HEK293 (cell line): ENCODE data around the gene LDAF1.
"Not testable (repeated sequence)": the region's sequence is repeated elsewhere in the genome, so short reads cannot be mapped to it uniquely, and the experiment has no call there.

ENCODE experiments used
- CTCF ChIA-PET: fragments of 350-600 bp; formaldehyde crosslinking; extraction: SDS; loops from one replicate; lab custom pipeline; 2021; ENCODE audit warnings: antibody characterized with exemption; lab: Yijun Ruan, JAX
- POLR2A ChIA-PET: fragments of 300-600 bp; formaldehyde crosslinking; extraction: SDS; loops from one replicate; lab custom pipeline; 2020; ENCODE audit warnings: antibody characterized with exemption, inconsistent platforms; lab: Yijun Ruan, JAX
- H3K27ac ChIP-seq: fragments of 200-500 bp; sonication (Bioruptor generic); 2 replicates; pipeline ENCODE4 v1.5.1; 2014; ENCODE audit warnings: low read depth, low read length, control low read depth, inconsistent platforms; ENCODE audit errors: extremely low read depth
- H3K36me3 ChIP-seq, 2 experiments: fragments of 200-500 bp in 1 of 2; sonication (Bioruptor generic) in 1 of 2; 1 replicate in 1 of 2; 2 replicates in 1 of 2; pipeline ENCODE4 v1.5.1; 2014 to 2017; ENCODE audit warnings: inconsistent platforms in 2 of 2, low read length in 2 of 2; ENCODE audit not compliant: control insufficient read depth in 2 of 2, insufficient read depth in 1 of 2
- H3K4me1 ChIP-seq: fragments of 200-500 bp; sonication (Bioruptor generic); 2 replicates; pipeline ENCODE4 v1.5.1; 2014; ENCODE audit warnings: mild to moderate bottlenecking, low read length, inconsistent platforms; ENCODE audit not compliant: control insufficient read depth, insufficient read depth
- H3K4me3 ChIP-seq: 2 replicates; pipeline ENCODE4 v1.5.1; 2011; ENCODE audit warnings: low read depth, mild to moderate bottlenecking, control low read depth, low read length, moderate library complexity
- H3K9me3 ChIP-seq: fragments of 200-500 bp; sonication (Bioruptor generic); 2 replicates; pipeline ENCODE4 v1.5.1; 2014; ENCODE audit warnings: low read depth, low read length, inconsistent platforms; ENCODE audit not compliant: control insufficient read depth, insufficient read depth
- EGR2 ChIP-seq: fragments of 450-650 bp; formaldehyde crosslinking; IDR thresholded peaks from 2 replicates; pipeline ENCODE4 v1.5.1; 2016; ENCODE audit warnings: low read depth, missing biosample characterization, missing genetic modification characterization
- IKZF3 ChIP-seq: fragments of 450-650 bp; IDR thresholded peaks from 2 replicates; pipeline ENCODE4 v1.5.0; 2018; ENCODE audit warnings: missing biosample characterization, mild to moderate bottlenecking, missing genetic modification characterization, moderate library complexity
- SALL2 ChIP-seq: fragments of 450-650 bp; formaldehyde crosslinking; IDR thresholded peaks from 2 replicates; pipeline ENCODE4 v1.5.0; 2017; ENCODE audit warnings: missing biosample characterization, mild to moderate bottlenecking, missing genetic modification characterization, borderline replicate concordance
- YY2 ChIP-seq: fragments of 450-650 bp; formaldehyde crosslinking; IDR thresholded peaks from 2 replicates; pipeline ENCODE4 v1.5.1; 2016; ENCODE audit warnings: missing biosample characterization, missing genetic modification characterization
- ZNF350 ChIP-seq: fragments of 450-650 bp; formaldehyde crosslinking; IDR thresholded peaks from 2 replicates; pipeline ENCODE4 v1.5.0; 2017; ENCODE audit warnings: missing biosample characterization, mild to moderate bottlenecking, missing genetic modification characterization
- ZNF433 ChIP-seq: fragments of 450-650 bp; formaldehyde crosslinking; IDR thresholded peaks from 2 replicates; pipeline ENCODE4 v1.5.1; 2016; ENCODE audit warnings: missing biosample characterization, missing genetic modification characterization, low read depth
- ZNF571 ChIP-seq: fragments of 450-650 bp; formaldehyde crosslinking; IDR thresholded peaks from 2 replicates; pipeline ENCODE4 v1.5.0; 2017; ENCODE audit warnings: missing biosample characterization, missing genetic modification characterization
- ZNF830 ChIP-seq: fragments of 450-650 bp; IDR thresholded peaks from 2 replicates; pipeline ENCODE4 v1.5.0; 2018; ENCODE audit warnings: missing biosample characterization, missing genetic modification characterization, low read depth, mild to moderate bottlenecking, moderate library complexity
- TF ChIP-seq, protein P1 (sequence below): fragments of 450-650 bp; formaldehyde crosslinking; IDR thresholded peaks from 2 replicates; pipeline ENCODE4 v1.5.1; 2017; ENCODE audit warnings: missing biosample characterization, missing genetic modification characterization
- TF ChIP-seq, protein P2 (sequence below): fragments of 450-650 bp; IDR thresholded peaks from 2 replicates; pipeline ENCODE4 v1.5.1; 2018; ENCODE audit warnings: missing biosample characterization, missing genetic modification characterization
- TF ChIP-seq, protein P3 (sequence below): fragments of 450-650 bp; formaldehyde crosslinking; IDR thresholded peaks from 2 replicates; pipeline ENCODE4; 2016; ENCODE audit warnings: missing biosample characterization, missing genetic modification characterization
- TF ChIP-seq, protein P4 (sequence below): fragments of 450-650 bp; formaldehyde crosslinking; IDR thresholded peaks from 2 replicates; pipeline ENCODE4 v1.5.1; 2017; ENCODE audit warnings: missing biosample characterization, missing genetic modification characterization
- TF ChIP-seq, protein P5 (sequence below): fragments of 450-650 bp; formaldehyde crosslinking; IDR thresholded peaks from 2 replicates; pipeline ENCODE4 v1.5.1; 2016; ENCODE audit warnings: missing biosample characterization, missing genetic modification characterization

The LDAF1 gene

DNA sequence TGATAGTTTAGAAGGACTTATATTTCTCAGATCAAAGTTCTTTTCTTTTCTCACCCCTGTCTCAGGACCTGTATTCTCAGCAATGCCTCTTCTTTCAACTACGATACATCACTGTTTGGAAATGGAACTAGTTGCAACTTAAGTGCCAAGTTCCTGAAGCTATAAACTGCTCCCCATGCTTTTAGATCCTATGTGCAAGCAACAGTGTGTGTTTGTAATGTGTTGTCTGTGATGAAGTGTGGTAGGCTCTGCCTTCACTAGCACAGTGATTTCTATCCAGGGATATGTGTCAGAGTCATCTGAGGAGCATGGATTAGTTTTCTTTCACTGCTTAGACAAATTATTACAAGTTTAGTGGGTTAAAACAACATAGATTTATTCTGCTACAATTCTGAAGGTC, 34.5 kb downstream of the LDAF1 start:
- H3K36me3 ChIP-seq: no peaks in the 10 kb centered on the region
- H3K4me1 ChIP-seq: no peaks in the 10 kb centered on the region
- CTCF ChIA-PET: interaction anchor here (0.7 to 1.6 kb wide), 3 partner anchors 84 to 1127 kb away, joined by 4 to 5 read pairs (median 4); no protein-coding TSS in a partner anchor
- H3K9me3 ChIP-seq: no peaks in the 10 kb centered on the region; the same call in 1 of the 2 replicates
- TF ChIP-seq ZNF433 (tag by site-specific recombination) (no peak), IKZF3 (tag by site-specific recombination) (no peak), YY2 (tag by site-specific recombination) (no peak), SALL2 (tag by site-specific recombination) (no peak), ZNF350 (no peak), ZNF571 (no peak)
- TF ChIP-seq, protein P1, sequence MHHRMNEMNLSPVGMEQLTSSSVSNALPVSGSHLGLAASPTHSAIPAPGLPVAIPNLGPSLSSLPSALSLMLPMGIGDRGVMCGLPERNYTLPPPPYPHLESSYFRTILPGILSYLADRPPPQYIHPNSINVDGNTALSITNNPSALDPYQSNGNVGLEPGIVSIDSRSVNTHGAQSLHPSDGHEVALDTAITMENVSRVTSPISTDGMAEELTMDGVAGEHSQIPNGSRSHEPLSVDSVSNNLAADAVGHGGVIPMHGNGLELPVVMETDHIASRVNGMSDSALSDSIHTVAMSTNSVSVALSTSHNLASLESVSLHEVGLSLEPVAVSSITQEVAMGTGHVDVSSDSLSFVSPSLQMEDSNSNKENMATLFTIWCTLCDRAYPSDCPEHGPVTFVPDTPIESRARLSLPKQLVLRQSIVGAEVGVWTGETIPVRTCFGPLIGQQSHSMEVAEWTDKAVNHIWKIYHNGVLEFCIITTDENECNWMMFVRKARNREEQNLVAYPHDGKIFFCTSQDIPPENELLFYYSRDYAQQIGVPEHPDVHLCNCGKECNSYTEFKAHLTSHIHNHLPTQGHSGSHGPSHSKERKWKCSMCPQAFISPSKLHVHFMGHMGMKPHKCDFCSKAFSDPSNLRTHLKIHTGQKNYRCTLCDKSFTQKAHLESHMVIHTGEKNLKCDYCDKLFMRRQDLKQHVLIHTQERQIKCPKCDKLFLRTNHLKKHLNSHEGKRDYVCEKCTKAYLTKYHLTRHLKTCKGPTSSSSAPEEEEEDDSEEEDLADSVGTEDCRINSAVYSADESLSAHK: no peak
- TF ChIP-seq, protein P2, sequence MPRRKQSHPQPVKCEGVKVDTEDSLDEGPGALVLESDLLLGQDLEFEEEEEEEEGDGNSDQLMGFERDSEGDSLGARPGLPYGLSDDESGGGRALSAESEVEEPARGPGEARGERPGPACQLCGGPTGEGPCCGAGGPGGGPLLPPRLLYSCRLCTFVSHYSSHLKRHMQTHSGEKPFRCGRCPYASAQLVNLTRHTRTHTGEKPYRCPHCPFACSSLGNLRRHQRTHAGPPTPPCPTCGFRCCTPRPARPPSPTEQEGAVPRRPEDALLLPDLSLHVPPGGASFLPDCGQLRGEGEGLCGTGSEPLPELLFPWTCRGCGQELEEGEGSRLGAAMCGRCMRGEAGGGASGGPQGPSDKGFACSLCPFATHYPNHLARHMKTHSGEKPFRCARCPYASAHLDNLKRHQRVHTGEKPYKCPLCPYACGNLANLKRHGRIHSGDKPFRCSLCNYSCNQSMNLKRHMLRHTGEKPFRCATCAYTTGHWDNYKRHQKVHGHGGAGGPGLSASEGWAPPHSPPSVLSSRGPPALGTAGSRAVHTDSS (tag by site-specific recombination): no peak
- TF ChIP-seq, protein P3, sequence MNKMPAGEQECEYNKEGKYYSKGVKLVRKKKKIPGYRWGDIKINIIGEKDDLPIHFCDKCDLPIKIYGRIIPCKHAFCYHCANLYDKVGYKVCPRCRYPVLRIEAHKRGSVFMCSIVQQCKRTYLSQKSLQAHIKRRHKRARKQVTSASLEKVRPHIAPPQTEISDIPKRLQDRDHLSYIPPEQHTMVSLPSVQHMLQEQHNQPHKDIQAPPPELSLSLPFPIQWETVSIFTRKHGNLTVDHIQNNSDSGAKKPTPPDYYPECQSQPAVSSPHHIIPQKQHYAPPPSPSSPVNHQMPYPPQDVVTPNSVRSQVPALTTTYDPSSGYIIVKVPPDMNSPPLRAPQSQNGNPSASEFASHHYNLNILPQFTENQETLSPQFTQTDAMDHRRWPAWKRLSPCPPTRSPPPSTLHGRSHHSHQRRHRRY: no peak
- TF ChIP-seq, protein P4, sequence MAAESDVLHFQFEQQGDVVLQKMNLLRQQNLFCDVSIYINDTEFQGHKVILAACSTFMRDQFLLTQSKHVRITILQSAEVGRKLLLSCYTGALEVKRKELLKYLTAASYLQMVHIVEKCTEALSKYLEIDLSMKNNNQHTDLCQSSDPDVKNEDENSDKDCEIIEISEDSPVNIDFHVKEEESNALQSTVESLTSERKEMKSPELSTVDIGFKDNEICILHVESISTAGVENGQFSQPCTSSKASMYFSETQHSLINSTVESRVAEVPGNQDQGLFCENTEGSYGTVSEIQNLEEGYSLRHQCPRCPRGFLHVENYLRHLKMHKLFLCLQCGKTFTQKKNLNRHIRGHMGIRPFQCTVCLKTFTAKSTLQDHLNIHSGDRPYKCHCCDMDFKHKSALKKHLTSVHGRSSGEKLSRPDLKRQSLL (tag by site-specific recombination): no peak
- TF ChIP-seq, protein P5, sequence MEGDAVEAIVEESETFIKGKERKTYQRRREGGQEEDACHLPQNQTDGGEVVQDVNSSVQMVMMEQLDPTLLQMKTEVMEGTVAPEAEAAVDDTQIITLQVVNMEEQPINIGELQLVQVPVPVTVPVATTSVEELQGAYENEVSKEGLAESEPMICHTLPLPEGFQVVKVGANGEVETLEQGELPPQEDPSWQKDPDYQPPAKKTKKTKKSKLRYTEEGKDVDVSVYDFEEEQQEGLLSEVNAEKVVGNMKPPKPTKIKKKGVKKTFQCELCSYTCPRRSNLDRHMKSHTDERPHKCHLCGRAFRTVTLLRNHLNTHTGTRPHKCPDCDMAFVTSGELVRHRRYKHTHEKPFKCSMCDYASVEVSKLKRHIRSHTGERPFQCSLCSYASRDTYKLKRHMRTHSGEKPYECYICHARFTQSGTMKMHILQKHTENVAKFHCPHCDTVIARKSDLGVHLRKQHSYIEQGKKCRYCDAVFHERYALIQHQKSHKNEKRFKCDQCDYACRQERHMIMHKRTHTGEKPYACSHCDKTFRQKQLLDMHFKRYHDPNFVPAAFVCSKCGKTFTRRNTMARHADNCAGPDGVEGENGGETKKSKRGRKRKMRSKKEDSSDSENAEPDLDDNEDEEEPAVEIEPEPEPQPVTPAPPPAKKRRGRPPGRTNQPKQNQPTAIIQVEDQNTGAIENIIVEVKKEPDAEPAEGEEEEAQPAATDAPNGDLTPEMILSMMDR (tag by site-specific recombination): no peak
- POLR2A ChIA-PET: no interaction called here
- no peak overlapping the region for H3K27ac ChIP-seq
- H3K4me3 ChIP-seq: no peak overlapping the region

DNA sequence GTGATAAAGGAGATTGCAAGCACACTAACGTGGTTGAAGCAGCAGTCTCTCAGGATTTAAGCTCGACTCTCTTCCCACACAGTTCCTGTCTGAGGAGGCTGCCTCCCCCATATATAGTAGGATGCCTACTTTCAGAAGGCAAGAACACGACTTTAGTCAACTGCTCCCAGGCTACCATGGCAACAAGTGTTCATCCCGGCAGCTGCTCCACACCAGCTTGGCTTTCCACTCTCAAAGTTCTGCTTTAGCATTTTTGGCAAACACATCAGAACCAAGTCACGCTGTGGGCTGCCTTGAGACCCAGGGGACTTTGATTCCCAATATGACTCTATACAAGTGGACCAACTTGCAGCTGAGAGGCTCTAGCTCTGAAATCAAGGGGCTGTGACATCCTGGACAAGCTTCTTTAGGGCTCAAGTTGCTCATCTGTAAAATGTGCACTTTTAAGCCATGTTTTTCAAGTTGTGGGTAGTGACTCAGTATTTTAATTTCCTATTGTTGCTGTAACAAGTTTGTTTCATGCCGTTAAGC, 36.4 kb downstream of the LDAF1 start:
- Histone ChIP-seq H3K9me3 (no peaks in the 10 kb centered on the region; the same call in 1 of the 2 replicates), H3K27ac (no peak overlapping the region), H3K4me1 (no peaks in the 10 kb centered on the region), H3K4me3 (no peak overlapping the region), H3K36me3 (no peaks in the 10 kb centered on the region)
- POLR2A ChIA-PET: no interaction called here
- TF ChIP-seq ZNF830 (tag by site-specific recombination): no peak
- peak; percentile 35; the same call in 1 of the 2 replicates for TF ChIP-seq EGR2 (tag by site-specific recombination)
- CTCF ChIA-PET: interaction anchor here (0.6 kb wide), 2 partner anchors 106 to 1472 kb away, joined by 4 to 5 read pairs; no protein-coding TSS in a partner anchor

DNA sequence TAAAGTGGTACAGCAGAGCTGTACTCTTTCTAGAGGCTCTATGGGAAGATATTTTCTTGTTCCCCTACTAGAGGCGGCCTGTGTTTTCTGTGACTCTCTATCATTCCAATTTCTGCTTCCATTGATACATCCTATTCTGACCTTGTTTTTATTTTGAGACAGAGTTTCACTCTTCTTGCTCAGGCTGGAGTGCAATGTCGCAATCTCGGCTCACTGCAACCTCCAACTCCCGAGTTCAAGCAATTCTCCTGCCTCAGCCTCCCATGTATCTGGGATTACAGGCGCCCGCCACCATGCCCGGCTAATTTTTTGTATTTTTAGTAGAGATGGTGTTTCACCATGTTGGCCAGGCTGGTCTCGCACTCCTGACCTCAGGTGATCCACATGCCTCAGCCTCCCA, 36.9 kb downstream of the LDAF1 start:
- H3K36me3 ChIP-seq, POLR2A ChIA-PET, H3K4me3 ChIP-seq, H3K27ac ChIP-seq, H3K4me1 ChIP-seq, H3K9me3 ChIP-seq: not testable (repeated sequence)
- CTCF ChIA-PET: interaction anchor here (0.6 kb wide), 2 partner anchors 105 to 1471 kb away, joined by 4 to 5 read pairs; no protein-coding TSS in a partner anchor
